Adrenal gland (tissue), 12 donors: ENCODE data around the gene PTBP1. TPM values are rescaled to one million over a fixed set of nuclear protein-coding genes. Genes with fewer than 3 reads are reported as not detected.
"Not testable (repeated sequence)": the region's sequence is repeated elsewhere in the genome, so short reads cannot be mapped to it uniquely, and the experiment has no call there.

Experiments used
- DNase-seq, 7 donors: peaks; one replicate each; pipeline ENCODE4 v3.0.0-alpha.2; 2019 to 2020
- H3K27ac ChIP-seq, 5 donors: fragments of 200-600 bp; sonication (generic) in 4 of 5; 1 replicate in 3 of 5; 2 replicates in 2 of 5; pipeline versions ENCODE4 v1.5.1 to v1.8.0; 2016 to 2020; ENCODE audit warnings: mild to moderate bottlenecking in 1 of 5
- H3K27me3 ChIP-seq: fragments of 200-600 bp; 2 replicates; pipeline ENCODE4 v1.8.0; 2021
- H3K36me3 ChIP-seq, 2 donors: fragments of 200-600 bp; replicated peaks in 1 of 2; 1 replicate in 1 of 2; 2 replicates in 1 of 2; pipeline versions ENCODE4 v1.5.1 to v1.8.0; 2018 to 2022
- H3K4me1 ChIP-seq, 2 donors: fragments of 200-600 bp; replicated peaks in 1 of 2; 1 replicate in 1 of 2; 2 replicates in 1 of 2; pipeline versions ENCODE4 v1.5.1 to v1.8.0; 2018 to 2021
- H3K4me3 ChIP-seq, 4 donors: fragments of 200-600 bp; sonication (generic) in 3 of 4; one replicate each; pipeline ENCODE4 v1.5.1; 2016 to 2018
- H3K9me3 ChIP-seq, 3 donors: fragments of 200-600 bp; sonication (generic) in 1 of 3; replicated peaks in 1 of 3; 1 replicate in 2 of 3; 2 replicates in 1 of 3; pipeline versions ENCODE4 v1.5.1 to v1.8.0; 2016 to 2021
- POLR2A ChIP-seq, 2 donors: fragments of 450-650 bp; IDR thresholded peaks; one replicate each; pipeline ENCODE4 v1.6.1; 2017; ENCODE audit warnings: antibody characterized with exemption in 2 of 2, mild to moderate bottlenecking in 2 of 2, moderate library complexity in 1 of 2
- WGBS, 4 donors: extraction: QIAGEN DNeasy Blood & Tissue Kit in 2 of 4; methylation state at CpG; one replicate each; pipeline versions ENCODE4 v1.1.5 to v1.1.7; 2013 to 2017; 5-methylcytosine and 5-hydroxymethylcytosine counted together
- intact Hi-C, 2 donors: fragments of 100-400 bp; cut with DNase I; formaldehyde crosslinking; loops; one replicate each; pipeline versions ENCODE4 v1.14.1 to v1.15.0; 2022 to 2023
- polyA plus RNA-seq, 3 donors: library from polyadenylated mRNA; stranded (reverse); fragments of 200-250 nt in 2 of 3; fragments of 350-450 nt in 1 of 3; fragmentation: Illumina TruSeq in 1 of 3; extraction: RNeasy Lipid Tissue Mini Kit (QIAGEN cat#74804) in 1 of 3; gene quantifications; one replicate each; pipeline ENCODE4 v1.2.3, GENCODE V29; 2013 to 2014
- total RNA-seq, 9 donors: library from RNA; depleted of rRNA in 4 of 9; stranded (reverse); fragments of >200 nt in 4 of 9; fragments of 120-200 nt in 1 of 9; fragmentation: NEBNext Ultra II Directional in 1 of 9; extraction: Animal tissue kit (Norgen Biotek cat#: 25700) in 1 of 9; gene quantifications; one replicate each; pipeline versions ENCODE4 v1.1.0 to v1.2.4, GENCODE V29; 2013 to 2023
- TF ChIP-seq, protein P1 (sequence below), 6 experiments: fragments of 450-650 bp in 4 of 6; fragments of 200-600 bp in 2 of 6; sonication (generic) in 1 of 6; IDR thresholded peaks; 1 replicate in 5 of 6; 2 replicates in 1 of 6; pipeline versions ENCODE4 v1.5.1 to v1.8.0; 2016 to 2021; ENCODE audit warnings: antibody characterized with exemption in 6 of 6, mild to moderate bottlenecking in 2 of 6, moderate library complexity in 1 of 6
- donor health status: healthy with polysubstance abuse.
- donor health status: Bipolar disorder and iron deficiency.
- donor health status: DM: yes; HTN: yes; CAD: no.
- donor health status: DM: no; HTN: no; CAD: no.
- donor health status: DM: no; HTN: no; CAD: no.
- donor health status: DM: yes; HTN: yes; CAD: no.

The PTBP1 gene
- total and polyA plus RNA-seq, 12 donors, result 64.6 to 236 (median 146) TPM

DNA sequence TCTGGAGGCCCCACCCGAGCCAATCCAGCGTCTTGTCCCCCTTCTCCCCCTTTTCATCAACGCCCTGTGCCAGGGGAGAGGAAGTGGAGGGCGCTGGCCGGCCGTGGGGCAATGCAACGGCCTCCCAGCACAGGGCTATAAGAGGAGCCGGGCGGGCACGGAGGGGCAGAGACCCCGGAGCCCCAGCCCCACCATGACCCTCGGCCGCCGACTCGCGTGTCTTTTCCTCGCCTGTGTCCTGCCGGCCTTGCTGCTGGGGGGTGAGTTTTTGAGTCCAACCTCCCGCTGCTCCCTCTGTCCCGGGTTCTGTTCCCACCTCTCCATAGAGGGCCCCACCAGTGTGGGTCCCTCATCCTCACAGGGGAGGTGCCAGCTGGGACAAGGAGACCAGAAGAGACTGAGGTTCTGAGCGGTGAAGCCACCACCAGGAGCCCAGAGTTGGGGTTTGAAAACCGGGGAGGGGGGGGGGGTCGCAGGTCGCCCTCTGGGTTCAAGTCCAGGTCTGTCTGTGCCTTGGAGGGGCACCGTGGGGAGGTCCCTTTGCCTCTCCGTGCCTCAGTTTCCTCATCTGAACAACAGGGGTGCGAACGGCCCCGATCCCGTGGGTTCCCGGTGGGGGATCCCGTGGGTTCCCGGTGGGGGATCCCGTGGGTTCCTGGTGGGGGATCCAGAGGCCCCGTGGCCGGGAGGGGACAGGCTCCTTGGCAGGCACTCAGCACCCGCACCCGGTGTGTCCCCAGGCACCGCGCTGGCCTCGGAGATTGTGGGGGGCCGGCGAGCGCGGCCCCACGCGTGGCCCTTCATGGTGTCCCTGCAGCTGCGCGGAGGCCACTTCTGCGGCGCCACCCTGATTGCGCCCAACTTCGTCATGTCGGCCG is 55.1 kb downstream of the PTBP1 start, which contains the start of gene ELANE:
Gene ELANE, plus strand, starts transcription at position 168 of the 878 bp plus-strand sequence. Its CDS starts 26 bp downstream, at position 194.
- Histone ChIP-seq H3K27me3 (peaks cover 9% of the 10 kb centered on the region), H3K4me3 (no peak within 1 kb of the TSS), H3K36me3 (no peaks in the 10 kb centered on the region), H3K9me3 (no peaks in the 10 kb centered on the region), H3K27ac (peak within 1 kb of the TSS; percentile 21 to 92 (median 65)), H3K4me1 (peaks cover 0 to 10% of the 10 kb centered on the region in 2 donors)
- intact Hi-C loops, result loop anchor here in 1 of 2 donors (10.0 kb wide), 1 partner anchor 78 kb away; no protein-coding TSS in a partner anchor
- TF ChIP-seq, protein P1, sequence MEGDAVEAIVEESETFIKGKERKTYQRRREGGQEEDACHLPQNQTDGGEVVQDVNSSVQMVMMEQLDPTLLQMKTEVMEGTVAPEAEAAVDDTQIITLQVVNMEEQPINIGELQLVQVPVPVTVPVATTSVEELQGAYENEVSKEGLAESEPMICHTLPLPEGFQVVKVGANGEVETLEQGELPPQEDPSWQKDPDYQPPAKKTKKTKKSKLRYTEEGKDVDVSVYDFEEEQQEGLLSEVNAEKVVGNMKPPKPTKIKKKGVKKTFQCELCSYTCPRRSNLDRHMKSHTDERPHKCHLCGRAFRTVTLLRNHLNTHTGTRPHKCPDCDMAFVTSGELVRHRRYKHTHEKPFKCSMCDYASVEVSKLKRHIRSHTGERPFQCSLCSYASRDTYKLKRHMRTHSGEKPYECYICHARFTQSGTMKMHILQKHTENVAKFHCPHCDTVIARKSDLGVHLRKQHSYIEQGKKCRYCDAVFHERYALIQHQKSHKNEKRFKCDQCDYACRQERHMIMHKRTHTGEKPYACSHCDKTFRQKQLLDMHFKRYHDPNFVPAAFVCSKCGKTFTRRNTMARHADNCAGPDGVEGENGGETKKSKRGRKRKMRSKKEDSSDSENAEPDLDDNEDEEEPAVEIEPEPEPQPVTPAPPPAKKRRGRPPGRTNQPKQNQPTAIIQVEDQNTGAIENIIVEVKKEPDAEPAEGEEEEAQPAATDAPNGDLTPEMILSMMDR (IDR thresholded peaks at IDR 0.05), result no peak
- TF ChIP-seq POLR2A (IDR thresholded peaks at IDR 0.05), result no peak
- DNase-seq, result no peak
- 57 to 78% (median 61%) methylated on average over 14 to 55 of the region's 55 CpGs for whole genome bisulfite sequencing, 4 donors

DNA sequence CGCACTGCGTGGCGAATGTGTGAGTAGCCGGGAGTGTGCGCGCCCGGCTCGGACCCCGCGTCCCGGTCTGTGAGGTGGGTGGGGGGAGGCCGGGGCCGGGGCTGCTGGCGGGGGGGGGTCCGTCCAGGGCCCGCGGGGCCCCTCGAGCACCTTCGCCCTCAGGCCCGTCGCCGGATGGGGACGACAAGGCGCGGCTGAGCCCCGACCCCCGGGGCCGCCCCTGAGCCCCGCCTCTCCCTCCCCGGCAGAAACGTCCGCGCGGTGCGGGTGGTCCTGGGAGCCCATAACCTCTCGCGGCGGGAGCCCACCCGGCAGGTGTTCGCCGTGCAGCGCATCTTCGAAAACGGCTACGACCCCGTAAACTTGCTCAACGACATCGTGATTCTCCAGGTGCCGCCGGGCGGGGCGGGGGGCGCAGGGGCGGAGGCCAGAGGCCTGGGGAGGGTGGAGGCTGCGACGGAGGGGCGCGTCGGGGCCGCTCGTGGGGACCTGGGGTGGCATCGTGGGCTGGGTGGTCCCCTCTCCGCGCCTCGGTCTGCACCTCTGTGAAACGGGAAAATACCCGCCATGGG is 55.8 kb downstream of the PTBP1 start:
- Histone ChIP-seq H3K27me3 (peaks cover 9% of the 10 kb centered on the region), H3K4me3 (no peak overlapping the region), H3K9me3 (no peaks in the 10 kb centered on the region), H3K4me1 (peaks cover 0 to 10% of the 10 kb centered on the region in 2 donors), H3K36me3 (no peaks in the 10 kb centered on the region), H3K27ac (no peak overlapping the region)
- no peak for DNase-seq
- TF ChIP-seq POLR2A (IDR thresholded peaks at IDR 0.05), result no peak
- TF ChIP-seq, protein P1 (IDR thresholded peaks at IDR 0.05), result no peak
- WGBS, 4 donors, result 15 to 35% (median 31%) methylated on average over 4 to 67 of the region's 67 CpGs
- intact Hi-C loops, result loop anchor here in 1 of 2 donors (10.0 kb wide), 1 partner anchor 78 kb away; no protein-coding TSS in a partner anchor

DNA sequence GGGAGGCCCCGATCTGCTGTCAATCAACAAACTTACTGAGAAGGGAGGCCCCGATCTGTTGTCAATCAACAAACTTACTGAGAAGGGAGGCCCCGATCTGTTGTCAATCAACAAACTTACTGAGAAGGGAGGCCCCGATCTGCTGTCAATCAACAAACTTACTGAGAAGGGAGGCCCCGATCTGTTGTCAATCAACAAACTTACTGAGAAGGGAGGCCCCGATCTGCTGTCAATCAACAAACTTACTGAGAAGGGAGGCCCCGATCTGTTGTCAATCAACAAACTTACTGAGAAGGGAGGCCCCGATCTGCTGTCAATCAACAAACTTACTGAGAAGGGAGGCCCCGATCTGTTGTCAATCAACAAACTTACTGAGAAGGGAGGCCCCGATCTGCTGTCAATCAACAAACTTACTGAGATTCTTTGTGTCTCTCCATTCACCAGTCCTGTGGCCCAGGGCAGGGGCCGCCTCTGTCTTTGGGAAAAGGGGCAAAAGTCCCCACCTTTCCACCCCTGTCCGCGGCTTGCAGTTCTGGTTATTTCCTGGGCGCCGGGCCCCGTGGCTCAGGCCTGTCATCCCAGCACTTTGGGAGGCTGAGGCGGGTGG is 56.5 kb downstream of the PTBP1 start:
- intact Hi-C loops, result loop anchor here in 1 of 2 donors (10.0 kb wide), 1 partner anchor 79 kb away; no protein-coding TSS in a partner anchor
- 71 to 79% (median 78%) methylated on average over 4 to 11 of the region's 17 CpGs for WGBS, 4 donors
- not testable (repeated sequence) for H3K4me1 ChIP-seq, H3K36me3 ChIP-seq, H3K9me3 ChIP-seq, H3K27ac ChIP-seq, DNase-seq, H3K27me3 ChIP-seq, H3K4me3 ChIP-seq

DNA sequence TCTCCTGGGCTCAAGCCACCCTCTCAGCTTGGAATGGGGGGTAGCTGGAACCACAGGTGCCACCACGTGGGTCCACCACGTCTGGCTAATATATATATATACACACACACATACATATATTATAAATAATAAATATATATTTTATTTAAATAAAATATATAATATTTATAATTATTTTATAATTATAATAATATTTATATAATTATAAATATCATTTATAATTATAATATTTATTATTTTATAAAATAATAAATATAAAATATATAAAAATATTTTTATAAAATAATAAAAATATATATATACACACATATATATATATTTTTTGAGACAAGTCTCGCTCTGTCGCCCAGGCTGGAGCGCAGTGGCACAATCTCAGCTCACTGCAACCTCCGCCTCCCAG is 57.3 kb downstream of the PTBP1 start:
- intact Hi-C loops, result loop anchor here in 1 of 2 donors (10.0 kb wide), 1 partner anchor 80 kb away; no protein-coding TSS in a partner anchor
- 68 to 76% (median 72%) methylated on average over 6 of the region's 6 CpGs for WGBS, 4 donors
- H3K27me3 ChIP-seq, result peaks cover 9% of the 10 kb centered on the region
- TF ChIP-seq, protein P1 (IDR thresholded peaks at IDR 0.05), result no peak
- TF ChIP-seq POLR2A (IDR thresholded peaks at IDR 0.05), result no peak
- H3K4me1 ChIP-seq, result peaks cover 0 to 10% of the 10 kb centered on the region in 2 donors
- no peak overlapping the region for H3K4me3 ChIP-seq
- no peaks in the 10 kb centered on the region for H3K9me3 ChIP-seq
- no peak overlapping the region for H3K27ac ChIP-seq
- DNase-seq, result no peak
- H3K36me3 ChIP-seq, result no peaks in the 10 kb centered on the region
